ENCODE results near the gene SRD5A1.

Gene SRD5A1

GRCh38 chr5:6616632-6617031 lies 16.6 kb upstream of the SRD5A1 start:
- TF ChIP-seq CTCF (IDR thresholded peaks at IDR 0.05; ENCODE audit: poor library complexity, severe bottlenecking): no peak
- Histone ChIP-seq H3K27ac (ENCODE audit: poor library complexity, severe bottlenecking) (no peak overlapping the region), H3K36me3 (ENCODE audit: low read depth) (peaks cover 92% of the 10 kb centered on the region), H3K9me3 (ENCODE audit: severe bottlenecking) (no peaks in the 10 kb centered on the region), H3K27me3 (ENCODE audit: insufficient read depth, poor library complexity, severe bottlenecking) (no peaks in the 10 kb centered on the region), H3K4me1 (ENCODE audit: insufficient read depth, poor library complexity, severe bottlenecking) (no peaks in the 10 kb centered on the region), H3K4me3 (ENCODE audit: severe bottlenecking) (no peak overlapping the region)
- no peak for ATAC-seq (ENCODE audit: low read depth)
- no peak for DNase-seq (ENCODE audit: low spot score)

GRCh38 chr5:6623228-6623627 lies 10.0 kb upstream of the SRD5A1 start:
- Histone ChIP-seq H3K9me3 (ENCODE audit: severe bottlenecking) (no peaks in the 10 kb centered on the region), H3K27ac (ENCODE audit: poor library complexity, severe bottlenecking) (no peak overlapping the region), H3K36me3 (ENCODE audit: low read depth) (peaks cover 100% of the 10 kb centered on the region), H3K4me3 (ENCODE audit: severe bottlenecking) (no peak overlapping the region), H3K4me1 (ENCODE audit: insufficient read depth, poor library complexity, severe bottlenecking) (no peaks in the 10 kb centered on the region), H3K27me3 (ENCODE audit: insufficient read depth, poor library complexity, severe bottlenecking) (no peaks in the 10 kb centered on the region)
- DNase-seq (ENCODE audit: low spot score) (no peak), ATAC-seq (ENCODE audit: low read depth) (no peak)
- no peak for TF ChIP-seq CTCF (IDR thresholded peaks at IDR 0.05; ENCODE audit: poor library complexity, severe bottlenecking)

GRCh38 chr5:6623941-6624340 lies 9.3 kb upstream of the SRD5A1 start:
- peaks cover 100% of the 10 kb centered on the region for H3K36me3 ChIP-seq (ENCODE audit: low read depth)
- H3K4me1 ChIP-seq (ENCODE audit: insufficient read depth, poor library complexity, severe bottlenecking): no peaks in the 10 kb centered on the region
- H3K27me3 ChIP-seq (ENCODE audit: insufficient read depth, poor library complexity, severe bottlenecking): no peaks in the 10 kb centered on the region
- ATAC-seq (ENCODE audit: low read depth) (no peak), DNase-seq (ENCODE audit: low spot score) (no peak)
- no peak for TF ChIP-seq CTCF (IDR thresholded peaks at IDR 0.05; ENCODE audit: poor library complexity, severe bottlenecking)
- H3K27ac ChIP-seq (ENCODE audit: poor library complexity, severe bottlenecking): no peak overlapping the region
- no peak overlapping the region for H3K4me3 ChIP-seq (ENCODE audit: severe bottlenecking)
- H3K9me3 ChIP-seq (ENCODE audit: severe bottlenecking): no peaks in the 10 kb centered on the region

- Histone ChIP-seq H3K9me3 (ENCODE audit: severe bottlenecking) (no peaks in the 10 kb centered on the region), H3K4me1 (ENCODE audit: insufficient read depth, poor library complexity, severe bottlenecking) (peaks cover 4% of the 10 kb centered on the region), H3K27ac (ENCODE audit: poor library complexity, severe bottlenecking) (no peak overlapping the region), H3K4me3 (ENCODE audit: severe bottlenecking) (no peak overlapping the region), H3K36me3 (ENCODE audit: low read depth) (peaks cover 100% of the 10 kb centered on the region), H3K27me3 (ENCODE audit: insufficient read depth, poor library complexity, severe bottlenecking) (no peaks in the 10 kb centered on the region)
- ATAC-seq (ENCODE audit: low read depth): no peak
- TF ChIP-seq CTCF (IDR thresholded peaks at IDR 0.05; ENCODE audit: poor library complexity, severe bottlenecking): no peak
- DNase-seq (ENCODE audit: low spot score): no peak
Measured at GRCh38 chr5:6626508-6626907, 6.7 kb upstream of the SRD5A1 start.

- peak overlapping the region; percentile 94 for H3K4me3 ChIP-seq (ENCODE audit: severe bottlenecking)
- ATAC-seq (ENCODE audit: low read depth) (no peak), DNase-seq (ENCODE audit: low spot score) (no peak)
- H3K9me3 ChIP-seq (ENCODE audit: severe bottlenecking): no peaks in the 10 kb centered on the region
- no peaks in the 10 kb centered on the region for H3K27me3 ChIP-seq (ENCODE audit: insufficient read depth, poor library complexity, severe bottlenecking)
- H3K4me1 ChIP-seq (ENCODE audit: insufficient read depth, poor library complexity, severe bottlenecking): peaks cover 24% of the 10 kb centered on the region
- TF ChIP-seq CTCF (IDR thresholded peaks at IDR 0.05; ENCODE audit: poor library complexity, severe bottlenecking): no peak
- peaks cover 59% of the 10 kb centered on the region for H3K36me3 ChIP-seq (ENCODE audit: low read depth)
- H3K27ac ChIP-seq (ENCODE audit: poor library complexity, severe bottlenecking): no peak overlapping the region
Measured at GRCh38 chr5:6631441-6631840, 1.8 kb upstream of the SRD5A1 start.
